Measurements from ENCODE around the gene ABCG5.

DNA sequence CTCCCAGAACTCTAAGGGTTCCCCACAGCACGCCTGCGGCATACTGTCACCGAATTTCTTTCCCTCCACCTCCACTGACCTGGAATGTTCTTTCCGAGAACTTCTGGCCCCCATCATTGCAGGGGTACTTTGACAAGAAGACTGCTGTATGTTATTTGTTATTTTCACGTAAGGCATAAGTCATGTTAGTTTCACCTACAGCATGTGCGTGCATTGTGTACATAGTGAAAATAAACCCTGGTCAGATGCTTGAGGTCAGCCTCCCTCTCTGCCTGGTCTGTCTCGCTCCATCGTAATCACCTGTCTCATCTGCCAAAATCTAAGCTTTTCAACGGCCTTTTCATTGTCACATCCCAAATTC, 4.2 kb upstream of the ABCG5 start:
- TF ChIP-seq, protein P1, sequence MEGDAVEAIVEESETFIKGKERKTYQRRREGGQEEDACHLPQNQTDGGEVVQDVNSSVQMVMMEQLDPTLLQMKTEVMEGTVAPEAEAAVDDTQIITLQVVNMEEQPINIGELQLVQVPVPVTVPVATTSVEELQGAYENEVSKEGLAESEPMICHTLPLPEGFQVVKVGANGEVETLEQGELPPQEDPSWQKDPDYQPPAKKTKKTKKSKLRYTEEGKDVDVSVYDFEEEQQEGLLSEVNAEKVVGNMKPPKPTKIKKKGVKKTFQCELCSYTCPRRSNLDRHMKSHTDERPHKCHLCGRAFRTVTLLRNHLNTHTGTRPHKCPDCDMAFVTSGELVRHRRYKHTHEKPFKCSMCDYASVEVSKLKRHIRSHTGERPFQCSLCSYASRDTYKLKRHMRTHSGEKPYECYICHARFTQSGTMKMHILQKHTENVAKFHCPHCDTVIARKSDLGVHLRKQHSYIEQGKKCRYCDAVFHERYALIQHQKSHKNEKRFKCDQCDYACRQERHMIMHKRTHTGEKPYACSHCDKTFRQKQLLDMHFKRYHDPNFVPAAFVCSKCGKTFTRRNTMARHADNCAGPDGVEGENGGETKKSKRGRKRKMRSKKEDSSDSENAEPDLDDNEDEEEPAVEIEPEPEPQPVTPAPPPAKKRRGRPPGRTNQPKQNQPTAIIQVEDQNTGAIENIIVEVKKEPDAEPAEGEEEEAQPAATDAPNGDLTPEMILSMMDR (IDR thresholded peaks at IDR 0.05; ENCODE audit: insufficient read depth, low read length, poor library complexity, severe bottlenecking): no peak
- no peak for TF ChIP-seq EZH2phosphoT487 (conservative IDR thresholded peaks at IDR 0.05; ENCODE audit: low read length)
